Neuronal stem cell (in vitro differentiated cells): Measurements from ENCODE around the gene RPL13.
A peak's percentile ranks its signal among the peaks of the same experiment; 100 is the strongest.

Source experiments
- DNase-seq: peaks from one replicate; pipeline ENCODE4 v3.0.0-alpha.2; 2013; ENCODE audit warnings: low spot score
- H2AFZ ChIP-seq: one replicate; pipeline ENCODE4 v1.6.1; 2013; ENCODE audit warnings: mild to moderate bottlenecking, low read length, inconsistent platforms
- H2AK5ac ChIP-seq: 2 replicates; pipeline ENCODE4 v1.6.1; 2013; ENCODE audit warnings: low read depth, mild to moderate bottlenecking, inconsistent platforms, low read length, moderate library complexity, mixed read lengths
- H2BK120ac ChIP-seq: 2 replicates; pipeline ENCODE4 v1.6.1; 2013; ENCODE audit warnings: low read depth, mild to moderate bottlenecking, inconsistent platforms, low read length, moderate library complexity, mixed read lengths
- H2BK12ac ChIP-seq: one replicate; pipeline ENCODE4 v1.6.1; 2013; ENCODE audit warnings: low read length, inconsistent platforms
- H2BK15ac ChIP-seq: 2 replicates; pipeline ENCODE4 v1.6.1; 2013; ENCODE audit warnings: mild to moderate bottlenecking, low read length, inconsistent platforms, mixed read lengths
- H2BK5ac ChIP-seq: one replicate; pipeline ENCODE4 v1.6.1; 2013; ENCODE audit warnings: inconsistent platforms, mild to moderate bottlenecking, low read length, moderate library complexity
- H3K14ac ChIP-seq: one replicate; pipeline ENCODE4 v1.6.1; 2013; ENCODE audit warnings: low read length, inconsistent platforms
- H3K18ac ChIP-seq: 2 replicates; pipeline ENCODE4 v1.6.1; 2013; ENCODE audit warnings: low read length, inconsistent platforms
- H3K23ac ChIP-seq: 2 replicates; pipeline ENCODE4 v1.6.1; 2013; ENCODE audit warnings: low read depth, mild to moderate bottlenecking, mixed read lengths, low read length, inconsistent platforms; ENCODE audit not compliant: poor library complexity
- H3K27ac ChIP-seq: replicated peaks from 3 replicates; pipeline ENCODE4 v1.5.1; 2013; ENCODE audit warnings: low read length, inconsistent platforms
- H3K27me3 ChIP-seq, 3 experiments: 2 replicates each; pipeline ENCODE4 v1.6.1; 2013; ENCODE audit warnings: low read length in 3 of 3, mild to moderate bottlenecking in 2 of 3, inconsistent platforms in 1 of 3, low read depth in 1 of 3, mixed read lengths in 1 of 3, moderate library complexity in 1 of 3; ENCODE audit not compliant: control insufficient read depth in 3 of 3, insufficient read depth in 3 of 3
- H3K36me3 ChIP-seq, 2 donors: replicated peaks in 1 of 2; 2 replicates each; pipeline ENCODE4 v1.6.1; 2013; ENCODE audit warnings: low read length in 2 of 2; ENCODE audit not compliant: control insufficient read depth in 2 of 2, insufficient read depth in 2 of 2
- H3K4ac ChIP-seq: 2 replicates; pipeline ENCODE4 v1.6.1; 2013; ENCODE audit warnings: inconsistent platforms, mild to moderate bottlenecking, low read length, moderate library complexity
- H3K4me1 ChIP-seq, 2 donors: 1 replicate in 1 of 2; 2 replicates in 1 of 2; pipeline ENCODE4 v1.6.1; 2013; ENCODE audit warnings: low read length in 2 of 2, low read depth in 1 of 2; ENCODE audit not compliant: control insufficient read depth in 2 of 2, insufficient read depth in 1 of 2
- H3K4me2 ChIP-seq: one replicate; pipeline ENCODE4 v1.6.1; 2013; ENCODE audit warnings: mild to moderate bottlenecking, low read length, inconsistent platforms; ENCODE audit not compliant: insufficient read depth, poor library complexity, severe bottlenecking
- H3K4me3 ChIP-seq, 2 donors: 2 replicates each; pipeline ENCODE4 v1.5.1; 2013; ENCODE audit warnings: low read length in 2 of 2, mild to moderate bottlenecking in 2 of 2, inconsistent platforms in 1 of 2, moderate library complexity in 1 of 2
- H3K79me1 ChIP-seq: one replicate; pipeline ENCODE4 v1.6.1; 2013; ENCODE audit warnings: low read depth, mild to moderate bottlenecking, inconsistent platforms, low read length, moderate library complexity
- H3K9ac ChIP-seq: one replicate; pipeline ENCODE4 v1.6.1; 2013; ENCODE audit warnings: mild to moderate bottlenecking, low read depth, low read length, inconsistent platforms; ENCODE audit not compliant: poor library complexity
- H3K9me3 ChIP-seq, 2 donors: replicated peaks in 1 of 2; 2 replicates each; pipeline versions ENCODE3 to v1.6.1; 2013; ENCODE audit warnings: low read length in 2 of 2, mild to moderate bottlenecking in 2 of 2, inconsistent platforms in 1 of 2, low read depth in 1 of 2, mixed read lengths in 1 of 2, moderate library complexity in 1 of 2; ENCODE audit not compliant: control insufficient read depth in 2 of 2, insufficient read depth in 1 of 2
- H4K8ac ChIP-seq: one replicate; pipeline ENCODE4 v1.6.1; 2013; ENCODE audit warnings: low read depth, mild to moderate bottlenecking, inconsistent platforms, low read length, moderate library complexity
- H4K91ac ChIP-seq: one replicate; pipeline ENCODE4 v1.6.1; 2013; ENCODE audit warnings: low read length, low read depth, mild to moderate bottlenecking, inconsistent platforms; ENCODE audit not compliant: poor library complexity
- WGBS, 2 donors: extraction: QIAGEN DNeasy Blood & Tissue Kit; methylation state at CpG; one replicate each; pipeline ENCODE4 v1.1.7; 2013; ENCODE audit warnings: missing lambda C conversion rate in 2 of 2, mixed read lengths in 1 of 2; ENCODE audit not compliant: insufficient read length in 2 of 2, insufficient replicate concordance in 1 of 2; ENCODE audit errors: extremely low coverage in 2 of 2; 5-methylcytosine and 5-hydroxymethylcytosine counted together

RPL13 gene

GRCh38 chr16:89607453-89607852 lies 47.0 kb downstream of the RPL13 start:
- no peaks in the 10 kb centered on the region for H3K36me3 ChIP-seq
- H3K4me3 ChIP-seq = no peak overlapping the region
- H3K4me2 ChIP-seq = no peak overlapping the region
- H2BK120ac ChIP-seq = no peak overlapping the region
- H3K79me1 ChIP-seq = no peaks in the 10 kb centered on the region
- no peak overlapping the region for H2BK15ac ChIP-seq
- H2AK5ac ChIP-seq = no peak overlapping the region
- peak overlapping the region; percentile 59 for H2AFZ ChIP-seq
- H2BK12ac ChIP-seq = no peak overlapping the region
- no peak overlapping the region for H3K4ac ChIP-seq
- no peak overlapping the region for H3K23ac ChIP-seq
- H3K14ac ChIP-seq = no peak overlapping the region
- H3K18ac ChIP-seq = no peak overlapping the region
- no peak overlapping the region for H4K8ac ChIP-seq
- no peak overlapping the region for H4K91ac ChIP-seq
- no peak overlapping the region for H2BK5ac ChIP-seq
- H3K9me3 ChIP-seq = no peaks in the 10 kb centered on the region
- no peak overlapping the region for H3K9ac ChIP-seq
- peaks cover 10 to 17% of the 10 kb centered on the region in 2 donors for H3K4me1 ChIP-seq
- WGBS, 2 donors = no CpG with 5 or more reads among the region's 9 CpGs
- no peak overlapping the region for H3K27ac ChIP-seq
- peaks cover 0 to 4% (median 0%) of the 10 kb centered on the region in 3 experiments for H3K27me3 ChIP-seq
- DNase-seq = no peak

GRCh38 chr16:89607937-89608740 lies 47.7 kb downstream of the RPL13 start:
- no peak overlapping the region for H2BK5ac ChIP-seq
- H2BK15ac ChIP-seq = no peak overlapping the region
- no peaks in the 10 kb centered on the region for H3K79me1 ChIP-seq
- peaks cover 0 to under 1% (median 0%) of the 10 kb centered on the region in 3 experiments for H3K27me3 ChIP-seq
- H3K9me3 ChIP-seq = no peaks in the 10 kb centered on the region
- no peak overlapping the region for H3K27ac ChIP-seq
- H3K4ac ChIP-seq = no peak overlapping the region
- no peak overlapping the region for H3K4me2 ChIP-seq
- H3K9ac ChIP-seq = no peak overlapping the region
- H2BK120ac ChIP-seq = no peak overlapping the region
- no peak overlapping the region for H3K14ac ChIP-seq
- H3K23ac ChIP-seq = no peak overlapping the region
- DNase-seq = no peak
- no peak overlapping the region for H3K4me3 ChIP-seq
- H2AFZ ChIP-seq = peak overlapping the region; percentile 59
- no peak overlapping the region for H4K91ac ChIP-seq
- peak overlapping the region; percentile 68 for H2AK5ac ChIP-seq
- H3K4me1 ChIP-seq = peaks cover 6 to 13% of the 10 kb centered on the region in 2 donors
- H3K36me3 ChIP-seq = no peaks in the 10 kb centered on the region
- no peak overlapping the region for H4K8ac ChIP-seq
- WGBS, 2 donors = no CpG with 5 or more reads among the region's 32 CpGs
- no peak overlapping the region for H2BK12ac ChIP-seq
- peak overlapping the region; percentile 5 for H3K18ac ChIP-seq

DNA sequence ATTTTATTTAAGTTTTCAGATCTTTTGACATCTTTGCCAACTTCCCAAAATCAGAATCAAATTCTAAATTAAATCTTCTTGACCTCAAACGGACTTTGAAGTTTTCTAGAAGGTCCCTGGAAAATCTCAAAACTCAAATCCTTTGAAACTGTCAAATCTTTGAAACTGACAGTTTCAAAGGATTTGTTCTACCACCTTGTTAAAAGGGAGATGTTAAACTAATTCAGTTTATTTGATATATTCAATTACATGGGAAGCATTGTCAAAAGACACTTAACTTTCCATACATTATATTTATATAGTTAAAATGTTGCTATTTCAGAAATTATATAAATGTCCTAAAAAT lies 49.6 kb downstream of the RPL13 start:
- Histone ChIP-seq H2BK15ac (no peak overlapping the region), H3K9ac (no peak overlapping the region), H3K9me3 (no peaks in the 10 kb centered on the region), H3K4ac (no peak overlapping the region), H2AFZ (no peak overlapping the region), H4K91ac (no peak overlapping the region), H3K27me3 (no peaks in the 10 kb centered on the region), H3K27ac (no peak overlapping the region), H3K18ac (no peak overlapping the region), H2BK12ac (no peak overlapping the region), H2BK5ac (no peak overlapping the region), H4K8ac (no peak overlapping the region), H2AK5ac (no peak overlapping the region), H3K4me1 (peaks cover 6 to 16% of the 10 kb centered on the region in 2 donors), H3K79me1 (no peaks in the 10 kb centered on the region), H3K14ac (no peak overlapping the region), H3K23ac (no peak overlapping the region), H3K4me2 (no peak overlapping the region), H2BK120ac (no peak overlapping the region), H3K4me3 (no peak overlapping the region), H3K36me3 (no peaks in the 10 kb centered on the region)
- DNase-seq = no peak
- no CpG with 5 or more reads among the region's 1 CpG for WGBS, 2 donors

DNA sequence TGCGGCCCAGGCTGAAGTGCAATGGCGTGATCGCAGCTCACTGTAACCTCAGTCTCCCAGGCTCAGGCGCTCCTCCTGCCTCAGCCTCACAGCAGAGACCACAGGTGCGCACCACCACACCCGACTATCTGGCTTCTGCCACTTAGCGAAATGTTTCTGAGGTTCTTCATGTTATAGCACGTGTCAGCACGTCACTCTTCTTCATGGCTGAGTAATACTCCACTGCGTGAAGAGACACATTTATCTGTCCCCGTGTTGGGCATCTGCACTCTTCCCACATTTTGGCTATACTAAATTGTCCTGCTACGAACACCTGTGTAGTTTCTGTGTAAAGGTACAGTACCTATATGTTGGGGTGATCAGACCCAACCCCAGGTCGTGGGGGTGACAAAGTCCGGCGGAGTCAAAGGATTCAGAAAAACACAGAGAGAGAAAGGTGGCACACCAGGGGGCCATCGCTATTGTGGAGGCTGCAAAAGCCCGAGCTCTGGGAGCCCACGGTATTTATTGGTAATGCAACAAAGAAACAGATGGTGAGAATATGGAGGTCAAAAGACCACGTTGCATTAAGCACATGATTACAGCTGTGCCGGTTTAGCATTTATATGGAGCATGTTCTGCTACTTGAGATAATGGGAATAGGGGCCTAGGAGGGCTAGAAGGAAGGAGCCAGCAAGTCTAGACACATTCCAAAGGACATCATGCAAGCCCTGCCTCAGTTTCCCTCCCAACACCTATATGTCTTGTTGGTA lies 52.1 kb downstream of the RPL13 start:
- Histone ChIP-seq H3K9ac (no peak overlapping the region), H2BK12ac (no peak overlapping the region), H2BK5ac (no peak overlapping the region), H2AFZ (no peak overlapping the region), H3K4me2 (no peak overlapping the region), H3K23ac (no peak overlapping the region), H3K36me3 (no peaks in the 10 kb centered on the region), H2AK5ac (no peak overlapping the region), H4K8ac (no peak overlapping the region), H4K91ac (no peak overlapping the region), H3K18ac (no peak overlapping the region), H3K4me3 (no peak overlapping the region), H2BK15ac (no peak overlapping the region), H3K79me1 (no peaks in the 10 kb centered on the region), H3K27me3 (no peaks in the 10 kb centered on the region), H2BK120ac (no peak overlapping the region), H3K9me3 (no peaks in the 10 kb centered on the region), H3K4me1 (peaks cover 8 to 15% of the 10 kb centered on the region in 2 donors), H3K27ac (no peak overlapping the region), H3K4ac (no peak overlapping the region), H3K14ac (no peak overlapping the region)
- no CpG with 5 or more reads among the region's 20 CpGs for WGBS, 2 donors
- DNase-seq = no peak
